Measurements from ENCODE around the gene MFSD2A. TPM values are rescaled to one million over a fixed set of nuclear protein-coding genes. Genes with fewer than 3 reads are reported as not detected.

MFSD2A gene
- total and polyA plus RNA-seq, 10 of the 15 experiments (the other 5 are each of a cell fraction or from before 2014, with no cell fraction given), result 0.84 to 30.1 (median 15.2) TPM

GRCh38 chr1:39938856-39939255, 16.1 kb upstream of the MFSD2A start:
- ChIA-PET RAD21 (ENCODE audit: unreplicated experiment) (no interaction called here), CTCF (interaction anchor here (0.6 kb wide), 1 partner anchor 62 kb away, joined by 3 read pairs; no protein-coding TSS in a partner anchor)
- DNase-seq (ENCODE audit: low read depth, low spot score), result no peak

More at GRCh38 chr1:39938856-39939255, 16.1 kb upstream of the MFSD2A start:
- H3K4me3 ChIP-seq, result no peak overlapping the region
- no peak overlapping the region for H3K4me2 ChIP-seq (ENCODE audit: control insufficient read depth, insufficient read depth)
- in situ Hi-C loops (cut with MboI) (no loop called here), intact Hi-C loops (cut with micrococcal nuclease; ENCODE audit: unreplicated experiment) (no loop called here)
- BruUV-seq (replicated peaks), result no TSS peak
- no peaks in the 10 kb centered on the region for H3K36me3 ChIP-seq (ENCODE audit: control insufficient read depth in 2 of 2, insufficient read depth in 2 of 2, low read length in 1 of 2)
- no peak overlapping the region for H3K27ac ChIP-seq (ENCODE audit: control insufficient read depth, insufficient read depth)
- no peaks in the 10 kb centered on the region for H3K9me3 ChIP-seq (replicated peaks; ENCODE audit: control insufficient read depth, insufficient read depth, low read length)
- ATAC-seq, result no peak
- TF ChIP-seq NFXL1 (IDR thresholded peaks at IDR 0.05; ENCODE audit: borderline replicate concordance) (no peak), ZNF207 (IDR thresholded peaks at IDR 0.05; ENCODE audit: borderline replicate concordance) (no peak), IKZF1 (conservative IDR thresholded peaks at IDR 0.05) (no peak), PAX5 (IDR thresholded peaks at IDR 0.05; ENCODE audit: borderline replicate concordance, low read depth, low read length) (no peak), NFYA (IDR thresholded peaks at IDR 0.05; ENCODE audit: borderline replicate concordance, low read depth, low read length) (no peak), EGR1 (IDR thresholded peaks at IDR 0.05; ENCODE audit: borderline replicate concordance in 1 of 2, low read depth in 2 of 2, low read length in 2 of 2) (no peak), KLF5 (IDR thresholded peaks at IDR 0.05; ENCODE audit: partially characterized antibody) (no peak), E2F8 (IDR thresholded peaks at IDR 0.05; ENCODE audit: low read depth, partially characterized antibody) (no peak), CBX3 (IDR thresholded peaks at IDR 0.05; ENCODE audit: borderline replicate concordance, low read depth) (no peak), PBX3 (IDR thresholded peaks at IDR 0.05; ENCODE audit: insufficient replicate concordance, low read depth, low read length) (no peak), SIX5 (IDR thresholded peaks at IDR 0.05; ENCODE audit: low read depth, low read length, severe bottlenecking) (no peak), BHLHE40 (IDR thresholded peaks at IDR 0.05; ENCODE audit: borderline replicate concordance in 1 of 2, low read depth in 2 of 2, low read length in 1 of 2) (no peak), ZBED1 (IDR thresholded peaks at IDR 0.05; ENCODE audit: borderline replicate concordance) (no peak)
- FAIRE-seq, result no peak
- ChIA-PET POLR2A (no interaction called here), SMC1A (ENCODE audit: uncharacterized antibody, unreplicated experiment) (no interaction called here)
- H2AFZ ChIP-seq (ENCODE audit: control insufficient read depth, low read depth, low read length), result no peak overlapping the region
- H3K4me1 ChIP-seq (ENCODE audit: control insufficient read depth, insufficient read depth, low read length), result no peaks in the 10 kb centered on the region; the same call in 1 of the 2 replicates
- H3K79me2 ChIP-seq (ENCODE audit: control insufficient read depth, insufficient read depth, low read length), result no peaks in the 10 kb centered on the region
- H3K9ac ChIP-seq (ENCODE audit: control insufficient read depth, insufficient read depth, low read length), result no peak overlapping the region
- 81% methylated on average over 8 of the region's 8 CpGs for WGBS (ENCODE audit: insufficient coverage, insufficient replicate concordance, low lambda C conversion rate, missing lambda C conversion rate)
- H3K27me3 ChIP-seq (replicated peaks in 1 of 2; ENCODE audit: control insufficient read depth in 2 of 2, insufficient read depth in 2 of 2, low read length in 1 of 2), result no peaks in the 10 kb centered on the region
- no peaks in the 10 kb centered on the region for H4K20me1 ChIP-seq (ENCODE audit: control insufficient read depth, insufficient read depth)

Data from GM12878 (cell line).